Measurements from ENCODE around the gene RUNX1.

Gene RUNX1

GRCh38 chr21:34824314-34824713 lies 224.8 kb downstream of the RUNX1 start:
- DNase-seq (ENCODE audit: low read depth): no peak

GRCh38 chr21:34822942-34823341 lies 226.2 kb downstream of the RUNX1 start:
- DNase-seq (ENCODE audit: low read depth): no peak

- DNase-seq (ENCODE audit: low read depth): no peak
Observed at GRCh38 chr21:34822168-34822567, 226.9 kb downstream of the RUNX1 start.

DNA sequence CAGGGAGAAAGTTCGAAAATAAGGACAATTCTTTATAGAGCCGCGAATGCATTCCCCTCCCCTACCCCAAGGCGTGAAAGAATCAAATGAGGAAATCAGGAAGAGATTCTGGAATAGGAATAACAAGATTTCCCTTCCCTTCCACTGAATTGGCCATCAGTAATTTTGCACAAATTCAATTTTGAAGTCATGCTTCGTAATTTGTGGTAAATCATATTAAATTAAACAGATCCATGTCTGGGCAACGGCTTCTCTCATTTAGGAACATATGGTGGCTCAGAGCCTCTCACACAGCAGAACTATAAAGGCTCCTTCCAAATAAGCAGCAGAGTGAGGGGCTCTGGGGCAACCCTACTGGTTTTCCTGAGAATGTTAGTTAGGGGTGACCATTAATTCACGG lies 227.4 kb downstream of the RUNX1 start:
- DNase-seq (ENCODE audit: low read depth): no peak

- no peak for DNase-seq (ENCODE audit: low read depth)
Observed at GRCh38 chr21:34820051-34820450, 229.1 kb downstream of the RUNX1 start.

GRCh38 chr21:34819357-34819999 lies 229.6 kb downstream of the RUNX1 start:
- no peak for DNase-seq (ENCODE audit: low read depth)

DNA sequence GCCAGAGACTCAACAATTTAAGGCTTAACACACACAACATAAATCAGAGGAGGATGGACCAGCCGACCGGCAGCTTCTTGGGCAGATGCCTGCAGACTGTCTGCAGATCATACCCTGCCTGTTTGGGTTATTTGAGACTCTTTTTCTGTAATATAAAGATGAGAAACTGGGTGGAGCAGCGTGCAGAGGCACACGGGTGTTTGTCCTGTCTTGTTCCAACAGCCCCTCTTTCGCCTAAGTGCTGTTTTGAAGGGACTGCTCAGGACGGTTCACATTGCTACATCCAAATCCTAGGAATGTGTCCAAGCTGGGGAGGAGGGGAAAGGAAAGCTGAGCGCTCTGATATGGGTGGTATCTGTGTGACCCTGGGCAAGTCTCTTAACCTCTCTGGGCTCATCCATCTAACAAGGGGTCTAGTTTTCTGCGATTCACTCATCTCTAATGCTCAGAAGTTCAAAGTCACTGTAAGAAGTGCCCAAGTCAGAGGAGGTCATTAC lies 230.4 kb downstream of the RUNX1 start:
- DNase-seq (ENCODE audit: low read depth): no peak

- DNase-seq (ENCODE audit: low read depth): no peak
Observed at GRCh38 chr21:34817821-34818661, 231.1 kb downstream of the RUNX1 start.

- DNase-seq (ENCODE audit: low read depth): no peak
Observed at GRCh38 chr21:34815831-34816705, 233.0 kb downstream of the RUNX1 start.

GRCh38 chr21:34814529-34814951 lies 234.6 kb downstream of the RUNX1 start:
- DNase-seq (ENCODE audit: low read depth): no peak

DNA sequence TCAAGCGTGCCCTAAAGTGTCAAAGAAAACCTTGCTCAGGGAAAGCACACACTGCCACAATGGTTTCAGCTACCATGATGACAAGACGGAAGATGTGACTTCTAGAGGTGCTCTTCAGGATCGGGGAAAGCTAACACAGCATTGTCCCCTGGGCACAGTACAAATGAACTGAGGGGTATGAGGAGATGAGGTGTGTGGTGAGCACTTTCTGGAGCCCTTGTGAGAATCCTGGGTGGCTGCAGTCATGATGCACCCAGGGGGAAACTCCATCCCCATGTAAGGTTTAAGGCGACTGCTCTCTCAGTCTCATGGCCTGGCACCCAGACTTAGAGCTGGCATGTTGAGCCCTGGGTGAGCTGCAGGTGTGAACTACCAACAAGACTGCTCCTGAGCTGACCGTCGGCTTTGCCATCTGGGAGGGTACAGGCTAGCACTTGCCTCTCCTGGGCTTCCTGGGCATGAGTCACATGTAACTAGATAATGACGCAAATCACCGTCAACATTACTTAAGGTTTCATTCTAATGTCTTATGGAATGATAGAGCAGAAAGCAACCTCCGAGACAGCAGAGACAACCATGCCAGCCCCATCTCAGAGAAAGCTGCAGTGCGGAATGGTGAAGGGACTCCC lies 235.7 kb downstream of the RUNX1 start:
- DNase-seq (ENCODE audit: low read depth): no peak

DNA sequence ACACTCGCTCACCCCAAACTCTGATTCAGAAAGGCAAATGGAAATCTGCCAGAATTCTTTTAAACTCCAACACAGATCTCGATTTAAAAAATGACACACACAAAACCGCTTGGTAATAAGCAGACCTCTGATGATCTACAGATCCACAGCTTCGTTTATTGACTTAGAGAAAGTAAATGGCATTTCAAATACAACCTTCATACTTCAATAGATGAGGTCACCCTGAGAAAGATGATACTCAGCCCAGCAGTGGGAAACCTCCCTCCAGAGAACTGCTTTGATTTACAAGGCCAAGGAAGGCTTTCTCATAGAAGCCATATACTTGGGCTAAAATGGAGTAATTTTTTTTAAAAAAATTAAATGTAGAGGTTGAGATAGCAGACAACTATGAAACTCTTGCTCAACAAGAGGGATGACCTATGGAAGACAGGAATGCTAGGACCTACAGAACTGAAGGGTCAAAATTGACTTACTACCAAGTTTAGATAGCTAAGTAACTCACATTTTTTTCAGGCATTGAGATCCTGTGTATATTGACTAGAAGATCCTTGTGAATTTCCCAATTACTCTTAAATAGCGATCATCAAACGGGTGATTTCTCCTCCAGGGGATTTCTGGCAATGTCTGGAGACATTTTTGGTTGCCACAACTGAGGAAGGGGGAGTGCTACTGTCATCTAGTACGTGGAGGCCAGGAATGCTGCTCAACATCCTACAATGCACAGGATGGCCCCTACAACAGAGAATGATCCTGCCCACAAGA lies 236.4 kb downstream of the RUNX1 start:
- DNase-seq (ENCODE audit: low read depth): no peak

GRCh38 chr21:34811368-34811767 lies 237.7 kb downstream of the RUNX1 start:
- no peak for DNase-seq (ENCODE audit: low read depth)

- no peak for DNase-seq (ENCODE audit: low read depth)
Observed at GRCh38 chr21:34810786-34811185, 238.3 kb downstream of the RUNX1 start.

DNA sequence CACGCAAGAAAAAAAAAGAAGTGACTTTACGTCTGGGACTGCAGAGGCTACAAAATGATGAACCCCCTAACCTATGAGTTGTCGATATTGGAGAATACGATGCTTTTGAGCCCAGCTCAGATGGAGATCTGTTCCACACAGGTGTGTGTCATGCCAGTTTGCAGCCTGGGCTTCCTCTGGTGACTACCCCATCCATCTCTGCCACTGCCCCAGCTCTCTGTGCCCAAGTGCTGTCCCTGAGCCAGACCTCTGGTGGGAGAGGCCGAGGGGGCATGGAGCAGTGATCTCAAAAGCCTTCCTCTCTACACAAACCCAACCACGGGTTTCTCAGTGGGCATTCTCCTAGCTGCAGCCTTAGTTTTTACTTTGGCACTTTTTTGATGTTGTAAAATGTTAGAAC lies 239.3 kb downstream of the RUNX1 start:
- no peak for DNase-seq (ENCODE audit: low read depth)

GRCh38 chr21:34808569-34809204 lies 240.4 kb downstream of the RUNX1 start:
- no peak for DNase-seq (ENCODE audit: low read depth)

GRCh38 chr21:34807881-34808568 lies 241.1 kb downstream of the RUNX1 start:
- peak; percentile 19 for DNase-seq (ENCODE audit: low read depth)

DNA sequence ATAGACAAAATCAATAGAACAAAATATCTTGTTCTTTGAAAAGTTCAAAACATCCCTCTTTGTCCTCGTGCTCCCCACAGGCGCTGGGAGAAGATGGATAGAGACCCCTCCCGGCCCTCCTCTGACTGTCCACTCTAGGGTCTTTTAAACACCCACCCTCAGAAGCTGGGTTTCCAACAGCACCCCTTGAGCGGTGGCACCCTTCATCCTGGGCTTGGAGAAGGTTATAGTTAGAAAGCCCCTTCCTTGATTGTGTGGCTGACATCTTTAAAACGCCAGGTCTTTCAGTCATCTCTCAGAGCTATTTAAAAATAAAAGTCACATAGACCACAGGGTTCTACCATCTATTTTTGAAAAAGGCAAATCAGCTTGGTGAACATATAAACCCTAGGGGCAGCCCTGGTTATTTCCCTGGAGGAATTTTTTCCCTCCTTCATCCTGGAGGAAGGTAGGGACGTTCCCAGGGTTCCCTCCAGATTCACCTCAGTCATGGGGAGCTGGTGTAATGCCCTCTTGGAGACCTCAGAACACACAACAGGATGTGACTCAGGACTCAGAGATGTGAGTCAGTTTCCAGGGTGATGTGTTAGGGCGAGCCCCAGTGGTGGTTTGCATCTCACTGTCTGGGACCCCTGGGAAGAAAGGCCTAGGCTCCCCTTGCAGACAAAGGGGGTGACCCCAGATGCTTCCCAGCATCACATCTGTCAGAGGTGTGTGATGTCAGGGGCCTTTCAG lies 241.8 kb downstream of the RUNX1 start:
- peak; percentile 19 for DNase-seq (ENCODE audit: low read depth)

DNA sequence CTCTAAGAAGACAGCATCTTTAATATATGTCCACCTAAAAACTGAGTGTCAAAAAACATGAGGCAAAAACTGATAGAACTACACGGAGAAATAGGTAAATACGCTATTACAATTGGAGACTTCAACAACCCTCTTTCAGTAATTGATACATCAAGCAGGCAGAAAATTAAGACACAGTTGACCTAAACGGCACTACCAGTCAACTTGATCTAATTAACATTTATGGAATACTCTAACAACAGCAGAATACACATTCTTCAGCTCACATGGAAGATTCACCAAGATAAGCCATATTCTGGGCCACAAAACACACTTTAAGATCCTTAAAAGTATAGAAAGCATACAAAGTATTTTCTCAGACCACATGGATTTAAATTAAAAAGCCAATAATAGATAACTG lies 242.7 kb downstream of the RUNX1 start:
- no peak for DNase-seq (ENCODE audit: low read depth)

All from stimulated activated CD8-positive, alpha-beta memory T cell treated with anti-CD3 and anti-CD28 coated beads, Interleukin-15, amount 100 ng/mL, for 1 hour (primary cell).